OCI-LY1 (cell line): ENCODE measurements around the gene ITGB3BP.

Experiments
- CTCF ChIP-seq: fragments of 200-600 bp; sonication (generic), shearing (Covaris generic); IDR thresholded peaks from 2 replicates; pipeline ENCODE4 v1.5.1; 2017; ENCODE audit warnings: mild to moderate bottlenecking, antibody characterized with exemption, low read length, moderate library complexity, mixed read lengths
- EZH2 ChIP-seq: fragments of 200-600 bp; sonication (generic), shearing (Covaris generic); IDR thresholded peaks from 2 replicates; pipeline ENCODE4 v1.8.0; 2017; ENCODE audit warnings: borderline replicate concordance, mixed run types, mild to moderate bottlenecking, antibody characterized with exemption, low read length, moderate library complexity, mixed read lengths

GRCh38 chr1:63407002-63407401, 116.0 kb downstream of the ITGB3BP start:
- TF ChIP-seq EZH2, result no peak
- no peak for TF ChIP-seq CTCF
